Loucy (cell line): ENCODE data around the gene ACTL6B.

Experiments used
- H2AFZ ChIP-seq: fragments of 200-600 bp; sonication (generic); 2 replicates; pipeline ENCODE4 v1.6.0; 2016; ENCODE audit warnings: antibody characterized with exemption, mild to moderate bottlenecking, low read length, moderate library complexity
- H3F3A ChIP-seq: fragments of 200-600 bp; 2 replicates; pipeline ENCODE4 v1.6.0; 2016; ENCODE audit warnings: antibody characterized with exemption, low read depth, mild to moderate bottlenecking
- H3K27me3 ChIP-seq: fragments of 200-600 bp; sonication (generic); 2 replicates; pipeline ENCODE4 v1.6.1; 2014; ENCODE audit warnings: low read length, mild to moderate bottlenecking; ENCODE audit not compliant: insufficient read depth, poor library complexity, severe bottlenecking
- H3K36me3 ChIP-seq: fragments of 200-600 bp; sonication (generic); 2 replicates; pipeline ENCODE4 v1.6.1; 2016; ENCODE audit warnings: low read length; ENCODE audit not compliant: insufficient read depth
- H3K4me1 ChIP-seq: fragments of 200-600 bp; sonication (generic); 2 replicates; pipeline ENCODE4 v1.5.1; 2014; ENCODE audit warnings: low read length, mild to moderate bottlenecking; ENCODE audit not compliant: insufficient read depth, poor library complexity, severe bottlenecking
- H3K4me2 ChIP-seq: fragments of 200-600 bp; sonication (generic); 2 replicates; pipeline ENCODE4 v1.6.0; 2014; ENCODE audit warnings: antibody characterized with exemption, low read length, low read depth, mild to moderate bottlenecking; ENCODE audit not compliant: poor library complexity, severe bottlenecking
- H3K4me3 ChIP-seq: fragments of 200-600 bp; sonication (generic); 2 replicates; pipeline ENCODE4 v1.5.1; 2014; ENCODE audit warnings: low read length, mild to moderate bottlenecking, mixed read lengths; ENCODE audit not compliant: poor library complexity, severe bottlenecking
- H3K79me2 ChIP-seq: fragments of 200-600 bp; sonication (generic); 2 replicates; pipeline ENCODE4 v1.6.1; 2014; ENCODE audit warnings: low read length; ENCODE audit not compliant: insufficient read depth
- H3K9ac ChIP-seq: fragments of 200-600 bp; sonication (generic); 2 replicates; pipeline ENCODE4 v1.6.0; 2014; ENCODE audit warnings: mild to moderate bottlenecking, low read depth, low read length, moderate library complexity; ENCODE audit not compliant: poor library complexity, severe bottlenecking
- H3K9me2 ChIP-seq: fragments of 200-600 bp; sonication (generic); replicated peaks from 2 replicates; pipeline ENCODE4 v1.6.1; 2016; ENCODE audit warnings: low read depth, low read length, mixed read lengths
- H3K9me3 ChIP-seq: fragments of 200-600 bp; sonication (generic); 2 replicates; pipeline ENCODE4 v1.6.1; 2014; ENCODE audit warnings: mild to moderate bottlenecking, antibody characterized with exemption, low read length, low read depth; ENCODE audit not compliant: insufficient read depth
- H4K20me1 ChIP-seq: fragments of 200-600 bp; sonication (generic); 2 replicates; pipeline ENCODE4 v1.6.0; 2014; ENCODE audit warnings: antibody characterized with exemption, low read length, mild to moderate bottlenecking; ENCODE audit not compliant: insufficient read depth, poor library complexity, severe bottlenecking
- CTCF ChIP-seq: fragments of 200-600 bp; sonication (generic); conservative IDR thresholded peaks from 2 replicates; pipeline ENCODE4 v1.5.1; 2014; ENCODE audit warnings: mild to moderate bottlenecking, antibody characterized with exemption, low read length
- EZH2phosphoT487 ChIP-seq: fragments of 200-600 bp; IDR thresholded peaks from 2 replicates; pipeline ENCODE4 v1.6.1; 2018; ENCODE audit warnings: antibody characterized with exemption, mild to moderate bottlenecking, moderate library complexity, borderline replicate concordance

The ACTL6B gene

GRCh38 chr7:100629117-100629716 is 27.0 kb downstream of the ACTL6B start:
- H3K4me3 ChIP-seq = no peak overlapping the region
- no peaks in the 10 kb centered on the region for H3K9me2 ChIP-seq
- H3K9me3 ChIP-seq = no peaks in the 10 kb centered on the region
- H3F3A ChIP-seq = no peaks in the 10 kb centered on the region; the same call in 1 of the 2 replicates
- no peaks in the 10 kb centered on the region for H3K27me3 ChIP-seq
- peaks cover 21% of the 10 kb centered on the region for H3K4me1 ChIP-seq
- no peak overlapping the region for H3K4me2 ChIP-seq
- peaks cover 8% of the 10 kb centered on the region; the same call in 1 of the 2 replicates for H3K79me2 ChIP-seq
- H3K36me3 ChIP-seq = no peaks in the 10 kb centered on the region
- H3K9ac ChIP-seq = no peak overlapping the region
- H2AFZ ChIP-seq = no peak overlapping the region
- TF ChIP-seq CTCF (peak; percentile 65), EZH2phosphoT487 (no peak)
- no peaks in the 10 kb centered on the region for H4K20me1 ChIP-seq

GRCh38 chr7:100627238-100627549 is 29.1 kb downstream of the ACTL6B start:
- H3K4me3 ChIP-seq = peak overlapping the region; percentile 80

GRCh38 chr7:100626530-100627237 is 29.6 kb downstream of the ACTL6B start:
- peaks cover 16% of the 10 kb centered on the region for H3K4me1 ChIP-seq
- H3K36me3 ChIP-seq = no peaks in the 10 kb centered on the region
- H3K27me3 ChIP-seq = no peaks in the 10 kb centered on the region
- H4K20me1 ChIP-seq = no peaks in the 10 kb centered on the region
- H3K9ac ChIP-seq = peak overlapping the region; percentile 77
- H3K79me2 ChIP-seq = peaks cover 8% of the 10 kb centered on the region; the same call in 1 of the 2 replicates
- peak overlapping the region; percentile 80 for H3K4me3 ChIP-seq
- H3K9me3 ChIP-seq = no peaks in the 10 kb centered on the region
- no peak for TF ChIP-seq EZH2phosphoT487
- no peak for TF ChIP-seq CTCF
- peak overlapping the region; percentile 69 for H2AFZ ChIP-seq
- H3K4me2 ChIP-seq = peak overlapping the region; percentile 94
- no peaks in the 10 kb centered on the region for H3K9me2 ChIP-seq
- no peaks in the 10 kb centered on the region; the same call in 1 of the 2 replicates for H3F3A ChIP-seq

More at GRCh38 chr7:100627238-100627549, 29.1 kb downstream of the ACTL6B start:
- Histone ChIP-seq H3K9me2 (no peaks in the 10 kb centered on the region), H3K36me3 (no peaks in the 10 kb centered on the region), H3F3A (no peaks in the 10 kb centered on the region; the same call in 1 of the 2 replicates), H3K79me2 (peaks cover 8% of the 10 kb centered on the region; the same call in 1 of the 2 replicates), H3K4me2 (peak overlapping the region; percentile 94), H3K9me3 (no peaks in the 10 kb centered on the region), H2AFZ (no peak overlapping the region), H3K9ac (peak overlapping the region; percentile 77), H3K27me3 (no peaks in the 10 kb centered on the region), H4K20me1 (no peaks in the 10 kb centered on the region), H3K4me1 (peaks cover 19% of the 10 kb centered on the region)
- no peak for TF ChIP-seq EZH2phosphoT487
- TF ChIP-seq CTCF = no peak
